Measurements from ENCODE around the gene UAP1. TPM values are rescaled to one million over a fixed set of nuclear protein-coding genes. Genes with fewer than 3 reads are reported as not detected.

The UAP1 gene
- total RNA-seq, 4 donors from 2014 or later: 95.0 to 131 (median 117) TPM

GRCh38 chr1:162562470-162562828 lies 927 bp downstream of the UAP1 start:
- Histone ChIP-seq H3K36me3 (peaks cover 0 to 13% (median 3%) of the 10 kb centered on the region in 4 donors), H3K9me3 (no peaks in the 10 kb centered on the region), H3K27me3 (no peaks in the 10 kb centered on the region), H3K4me3 (peak overlapping the region; percentile 72 to 90 (median 80)), H3K4me1 (peaks cover 9 to 55% (median 37%) of the 10 kb centered on the region in 4 donors), H3K27ac (peak overlapping the region; percentile 90 to 98 (median 95))
- 24 to 47% methylated on average over 4 to 5 of the region's 5 CpGs for WGBS, 2 donors (ENCODE audit: low coverage in 1 of 2)
- intact Hi-C loops (cut with DNase I; ENCODE audit: low total_unique reads) (no loop called here), in situ Hi-C loops (cut with MboI; ENCODE audit: low pct_ligation_motif_present in 1 of 4, low pct_unique_long_range_greater_than_20kb in 1 of 4, low sequenced_read_pairs in 3 of 4) (no loop called here)
- DNase-seq: peak; percentile 44
- no peak for TF ChIP-seq EP300 (IDR thresholded peaks at IDR 0.05; ENCODE audit: low read depth)
- TF ChIP-seq, protein P1, sequence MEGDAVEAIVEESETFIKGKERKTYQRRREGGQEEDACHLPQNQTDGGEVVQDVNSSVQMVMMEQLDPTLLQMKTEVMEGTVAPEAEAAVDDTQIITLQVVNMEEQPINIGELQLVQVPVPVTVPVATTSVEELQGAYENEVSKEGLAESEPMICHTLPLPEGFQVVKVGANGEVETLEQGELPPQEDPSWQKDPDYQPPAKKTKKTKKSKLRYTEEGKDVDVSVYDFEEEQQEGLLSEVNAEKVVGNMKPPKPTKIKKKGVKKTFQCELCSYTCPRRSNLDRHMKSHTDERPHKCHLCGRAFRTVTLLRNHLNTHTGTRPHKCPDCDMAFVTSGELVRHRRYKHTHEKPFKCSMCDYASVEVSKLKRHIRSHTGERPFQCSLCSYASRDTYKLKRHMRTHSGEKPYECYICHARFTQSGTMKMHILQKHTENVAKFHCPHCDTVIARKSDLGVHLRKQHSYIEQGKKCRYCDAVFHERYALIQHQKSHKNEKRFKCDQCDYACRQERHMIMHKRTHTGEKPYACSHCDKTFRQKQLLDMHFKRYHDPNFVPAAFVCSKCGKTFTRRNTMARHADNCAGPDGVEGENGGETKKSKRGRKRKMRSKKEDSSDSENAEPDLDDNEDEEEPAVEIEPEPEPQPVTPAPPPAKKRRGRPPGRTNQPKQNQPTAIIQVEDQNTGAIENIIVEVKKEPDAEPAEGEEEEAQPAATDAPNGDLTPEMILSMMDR (IDR thresholded peaks at IDR 0.05): no peak
- TF ChIP-seq POLR2AphosphoS5 (IDR thresholded peaks at IDR 0.05): peak in 2 of 3 donors; percentile 55 to 84
- peak; percentile 36 for TF ChIP-seq POLR2A (IDR thresholded peaks at IDR 0.05)

DNA sequence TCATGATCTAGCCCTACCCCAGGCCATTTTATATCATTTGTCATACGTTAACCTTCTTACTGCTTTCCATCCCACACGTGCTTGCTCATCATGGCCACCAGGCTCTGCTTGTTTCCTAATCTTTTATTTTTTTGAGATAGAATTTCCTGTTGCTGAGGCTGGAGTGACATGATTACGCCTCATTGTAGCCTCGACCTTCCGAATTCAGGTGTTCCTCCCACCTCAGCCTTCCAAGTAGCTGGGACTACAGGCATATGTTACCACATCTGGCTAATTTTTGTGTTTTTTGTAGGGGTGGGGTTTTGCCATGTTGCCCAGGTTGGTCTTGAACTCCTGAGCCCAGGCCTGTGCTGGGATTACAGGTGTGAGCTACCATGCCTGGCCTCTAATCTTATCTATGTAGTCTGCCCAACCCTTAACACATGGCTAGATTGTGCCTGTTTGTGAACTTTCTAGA lies 3.3 kb downstream of the UAP1 start:
- Histone ChIP-seq H3K27ac (no peak overlapping the region), H3K36me3 (peaks cover 0 to 13% (median 5%) of the 10 kb centered on the region in 4 donors), H3K27me3 (no peaks in the 10 kb centered on the region), H3K4me1 (peaks cover 9 to 72% (median 51%) of the 10 kb centered on the region in 4 donors), H3K4me3 (no peak overlapping the region), H3K9me3 (no peaks in the 10 kb centered on the region)
- DNase-seq: no peak
- no peak for TF ChIP-seq POLR2A (IDR thresholded peaks at IDR 0.05)
- TF ChIP-seq EP300 (IDR thresholded peaks at IDR 0.05; ENCODE audit: low read depth): no peak
- no peak for TF ChIP-seq POLR2AphosphoS5 (IDR thresholded peaks at IDR 0.05)
- TF ChIP-seq, protein P1 (IDR thresholded peaks at IDR 0.05): peak in 2 of 5 experiments; percentile 7 to 10
- WGBS, 2 donors (ENCODE audit: low coverage in 1 of 2): 83 to 100% methylated on average over 1 to 5 of the region's 5 CpGs
- in situ Hi-C loops (cut with MboI; ENCODE audit: low pct_ligation_motif_present in 1 of 4, low pct_unique_long_range_greater_than_20kb in 1 of 4, low sequenced_read_pairs in 3 of 4): no loop called here
- intact Hi-C loops (cut with DNase I; ENCODE audit: low total_unique reads): no loop called here

DNA sequence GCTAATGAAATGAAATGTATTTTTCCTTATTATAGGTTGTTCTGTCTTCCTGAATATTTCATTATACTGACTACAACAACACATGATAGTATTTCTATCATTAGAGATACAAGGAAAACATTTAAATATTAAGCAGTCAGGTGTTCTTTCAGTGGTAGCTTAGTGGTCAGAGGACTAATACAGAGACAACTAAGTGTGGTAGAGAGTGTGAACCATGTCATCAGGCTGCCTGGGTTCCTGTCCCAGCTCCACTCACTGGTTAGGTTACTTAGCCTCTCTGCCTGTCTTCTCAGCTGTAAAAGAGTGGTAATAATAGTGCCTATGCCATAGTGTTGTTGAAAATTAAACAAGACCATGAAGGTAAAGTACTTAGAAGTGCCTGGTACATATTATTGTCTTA lies 3.9 kb downstream of the UAP1 start:
- Histone ChIP-seq H3K36me3 (peaks cover 0 to 13% (median 5%) of the 10 kb centered on the region in 4 donors), H3K9me3 (no peaks in the 10 kb centered on the region), H3K27ac (no peak overlapping the region), H3K27me3 (no peaks in the 10 kb centered on the region), H3K4me1 (peaks cover 6 to 72% (median 48%) of the 10 kb centered on the region in 4 donors), H3K4me3 (no peak overlapping the region)
- in situ Hi-C loops (cut with MboI; ENCODE audit: low pct_ligation_motif_present in 1 of 4, low pct_unique_long_range_greater_than_20kb in 1 of 4, low sequenced_read_pairs in 3 of 4) (no loop called here), intact Hi-C loops (cut with DNase I; ENCODE audit: low total_unique reads) (no loop called here)
- TF ChIP-seq, protein P1 (IDR thresholded peaks at IDR 0.05): no peak
- TF ChIP-seq POLR2AphosphoS5 (IDR thresholded peaks at IDR 0.05) (no peak), POLR2A (IDR thresholded peaks at IDR 0.05) (no peak), EP300 (IDR thresholded peaks at IDR 0.05; ENCODE audit: low read depth) (no peak)
- DNase-seq: no peak

DNA sequence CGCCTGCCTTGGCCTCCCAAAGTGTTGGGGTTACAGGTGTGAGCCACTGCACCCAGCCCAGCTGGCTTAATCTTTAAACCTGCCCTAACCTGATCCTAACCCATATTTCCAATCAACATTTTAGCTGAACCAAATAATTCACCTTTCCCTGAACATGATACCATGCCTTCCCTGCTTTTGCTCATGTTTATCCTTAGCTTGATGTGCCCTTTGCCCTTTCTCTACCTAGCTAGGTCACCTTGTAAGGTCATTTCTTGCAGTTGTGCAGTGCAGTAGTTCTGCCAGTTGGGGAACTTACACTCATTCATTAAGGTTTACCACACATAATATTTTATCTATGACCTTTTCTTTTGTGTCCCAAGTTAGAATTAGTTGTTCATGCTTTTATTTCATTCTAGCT lies 5.3 kb downstream of the UAP1 start:
- no peak overlapping the region for H3K4me3 ChIP-seq
- TF ChIP-seq, protein P1 (IDR thresholded peaks at IDR 0.05): no peak
- no peak for TF ChIP-seq POLR2AphosphoS5 (IDR thresholded peaks at IDR 0.05)
- no peak for TF ChIP-seq EP300 (IDR thresholded peaks at IDR 0.05; ENCODE audit: low read depth)
- no peak for TF ChIP-seq POLR2A (IDR thresholded peaks at IDR 0.05)
- intact Hi-C loops (cut with DNase I; ENCODE audit: low total_unique reads): no loop called here
- no peaks in the 10 kb centered on the region for H3K27me3 ChIP-seq
- in situ Hi-C loops (cut with MboI; ENCODE audit: low pct_ligation_motif_present in 1 of 4, low pct_unique_long_range_greater_than_20kb in 1 of 4, low sequenced_read_pairs in 3 of 4): no loop called here
- 86 to 100% methylated on average over 1 of the region's 1 CpG for WGBS, 2 donors (ENCODE audit: low coverage in 1 of 2)
- peak overlapping the region in 1 of 4 donors; percentile 1 for H3K27ac ChIP-seq
- H3K36me3 ChIP-seq: peaks cover 0 to 13% (median 5%) of the 10 kb centered on the region in 4 donors
- H3K4me1 ChIP-seq: peaks cover 8 to 81% (median 54%) of the 10 kb centered on the region in 4 donors
- DNase-seq: no peak
- H3K9me3 ChIP-seq: no peaks in the 10 kb centered on the region

Measured in transverse colon (tissue), 4 donors.